ENCODE results near the gene ABCA10. TPM values are rescaled to one million over a fixed set of nuclear protein-coding genes. Genes with fewer than 3 reads are reported as not detected.

The ABCA10 gene
- total and polyA plus RNA-seq, 2 of the 13 experiments (the other 11 are each of a cell fraction or from before 2014, with no cell fraction given) = 0.02 to 0.08 TPM

- ATAC-seq = no peak
- H3K27ac ChIP-seq (ENCODE audit: extremely low read length, insufficient read depth, low read length) = no peak overlapping the region
- ChIA-PET CTCF (ENCODE audit: low intra/inter-chr PET ratio, low total read pairs) (no interaction called here), POLR2A (no interaction called here)
- peaks cover 0 to 11% of the 10 kb centered on the region in 2 experiments; a peak in 1 of 5 replicates for H3K27me3 ChIP-seq (ENCODE audit: control insufficient read depth in 1 of 2, insufficient read depth in 2 of 2, low read length in 2 of 2)
- H3K9me3 ChIP-seq (ENCODE audit: low read length) = no peaks in the 10 kb centered on the region
- no peak overlapping the region for H3K4me3 ChIP-seq (replicated peaks in 1 of 3; ENCODE audit: insufficient read depth in 1 of 3, low read depth in 2 of 3, low read length in 3 of 3)
- H4K20me1 ChIP-seq (ENCODE audit: insufficient read depth, low read length) = no peaks in the 10 kb centered on the region
- 5% methylated on average over 1 of the region's 1 CpG for WGBS (ENCODE audit: low lambda C conversion rate)
- TF ChIP-seq THAP7 (CRISPR knock-in tag; IDR thresholded peaks at IDR 0.05) (no peak), ELF1 (CRISPR knock-in tag; IDR thresholded peaks at IDR 0.05) (no peak), SIN3B (IDR thresholded peaks at IDR 0.05; ENCODE audit: low read length) (no peak), ATRX (CRISPR knock-in tag; IDR thresholded peaks at IDR 0.05; ENCODE audit: borderline replicate concordance) (no peak), SRSF1 (optimal IDR thresholded peaks at IDR 0.05; ENCODE audit: low read depth, low read length) (no peak), NRL (CRISPR knock-in tag; IDR thresholded peaks at IDR 0.05; ENCODE audit: borderline replicate concordance) (no peak), IKZF1 (IDR thresholded peaks at IDR 0.05) (no peak), SCMH1 (CRISPR knock-in tag; IDR thresholded peaks at IDR 0.05; ENCODE audit: borderline replicate concordance) (no peak), GLI4 (CRISPR knock-in tag; IDR thresholded peaks at IDR 0.05; ENCODE audit: borderline replicate concordance) (no peak), IRX3 (CRISPR knock-in tag; IDR thresholded peaks at IDR 0.05; ENCODE audit: borderline replicate concordance, low read depth) (no peak), AFF4 (CRISPR knock-in tag; IDR thresholded peaks at IDR 0.05) (no peak), ZBTB10 (CRISPR knock-in tag; IDR thresholded peaks at IDR 0.05; ENCODE audit: borderline replicate concordance) (no peak), STAT5B (CRISPR knock-in tag; IDR thresholded peaks at IDR 0.05) (no peak), JARID2 (CRISPR knock-in tag; IDR thresholded peaks at IDR 0.05; ENCODE audit: insufficient replicate concordance) (no peak)
- intact Hi-C loops (cut with micrococcal nuclease; ENCODE audit: unreplicated experiment) = no loop called here
- no peaks in the 10 kb centered on the region for H3K4me1 ChIP-seq (ENCODE audit: insufficient read depth, low read length)
- H3K9ac ChIP-seq (ENCODE audit: insufficient read depth, low read depth, low read length) = no peak overlapping the region
- no peak overlapping the region for H2AFZ ChIP-seq (ENCODE audit: low read length)
- no TSS peak for BruUV-seq (replicated peaks)
- H3K4me2 ChIP-seq (ENCODE audit: low read depth, low read length) = no peak overlapping the region
- FAIRE-seq = no peak
- no peaks in the 10 kb centered on the region for H3K79me2 ChIP-seq (ENCODE audit: insufficient read depth, low read length)
- DNase-seq (ENCODE audit: low spot score) = no peak
- in situ Hi-C loops (cut with HindIII; ENCODE audit: extremely low pct_ligation_motif_present, low pct_unique_long_range_greater_than_20kb) = no loop called here
- no peaks in the 10 kb centered on the region for H3K36me3 ChIP-seq (replicated peaks in 1 of 2; ENCODE audit: control insufficient read depth in 1 of 2, insufficient read depth in 2 of 2, low read length in 2 of 2)
Measured at GRCh38 chr17:69188064-69188463, 40.6 kb downstream of the ABCA10 start.
